Brain microvascular endothelial cell (primary cell): ENCODE results near the gene DCTN5.
A peak's percentile ranks its signal among the peaks of the same experiment; 100 is the strongest.

ENCODE experiments used
- DNase-seq: peaks from one replicate; pipeline ENCODE4 v3.0.0-alpha.2; 2020
- H3K27ac ChIP-seq: fragments of 250-450 bp; sonication (Bioruptor Pico); 2 replicates; pipeline ENCODE4 v1.5.1; 2020; ENCODE audit warnings: mild to moderate bottlenecking, moderate library complexity
- H3K27me3 ChIP-seq: fragments of 250-450 bp; sonication (Bioruptor Pico); replicated peaks from 2 replicates; pipeline ENCODE4 v1.5.1; 2020; ENCODE audit warnings: mild to moderate bottlenecking
- H3K36me3 ChIP-seq: fragments of 250-450 bp; sonication (Bioruptor Pico); replicated peaks from 2 replicates; pipeline ENCODE4 v1.5.1; 2020; ENCODE audit warnings: mild to moderate bottlenecking
- H3K4me3 ChIP-seq: 2 replicates; pipeline ENCODE4 v1.5.1; 2011; ENCODE audit warnings: low read depth, mild to moderate bottlenecking, control low read depth, low read length, moderate library complexity
- in situ Hi-C: cut with HindIII; loops from 2 replicates; pipeline ENCODE4 v1.10.0; 2017; ENCODE audit warnings: low sequenced_read_pairs, low pct_ligation_motif_present
- TF ChIP-seq, protein P1 (sequence below): IDR thresholded peaks from 2 replicates; pipeline ENCODE4 v1.5.1; 2011; ENCODE audit warnings: low read depth, mild to moderate bottlenecking, moderate library complexity, low read length, control low read depth, inconsistent platforms; ENCODE audit errors: missing control alignments

Gene DCTN5

GRCh38 chr16:23667355-23667659, 26.0 kb downstream of the DCTN5 start:
- Histone ChIP-seq H3K4me3 (no peak overlapping the region), H3K27ac (no peak overlapping the region), H3K27me3 (no peaks in the 10 kb centered on the region), H3K36me3 (peaks cover 74% of the 10 kb centered on the region)
- TF ChIP-seq, protein P1, sequence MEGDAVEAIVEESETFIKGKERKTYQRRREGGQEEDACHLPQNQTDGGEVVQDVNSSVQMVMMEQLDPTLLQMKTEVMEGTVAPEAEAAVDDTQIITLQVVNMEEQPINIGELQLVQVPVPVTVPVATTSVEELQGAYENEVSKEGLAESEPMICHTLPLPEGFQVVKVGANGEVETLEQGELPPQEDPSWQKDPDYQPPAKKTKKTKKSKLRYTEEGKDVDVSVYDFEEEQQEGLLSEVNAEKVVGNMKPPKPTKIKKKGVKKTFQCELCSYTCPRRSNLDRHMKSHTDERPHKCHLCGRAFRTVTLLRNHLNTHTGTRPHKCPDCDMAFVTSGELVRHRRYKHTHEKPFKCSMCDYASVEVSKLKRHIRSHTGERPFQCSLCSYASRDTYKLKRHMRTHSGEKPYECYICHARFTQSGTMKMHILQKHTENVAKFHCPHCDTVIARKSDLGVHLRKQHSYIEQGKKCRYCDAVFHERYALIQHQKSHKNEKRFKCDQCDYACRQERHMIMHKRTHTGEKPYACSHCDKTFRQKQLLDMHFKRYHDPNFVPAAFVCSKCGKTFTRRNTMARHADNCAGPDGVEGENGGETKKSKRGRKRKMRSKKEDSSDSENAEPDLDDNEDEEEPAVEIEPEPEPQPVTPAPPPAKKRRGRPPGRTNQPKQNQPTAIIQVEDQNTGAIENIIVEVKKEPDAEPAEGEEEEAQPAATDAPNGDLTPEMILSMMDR, result no peak
- no peak for DNase-seq
- in situ Hi-C loops, result no loop called here

DNA sequence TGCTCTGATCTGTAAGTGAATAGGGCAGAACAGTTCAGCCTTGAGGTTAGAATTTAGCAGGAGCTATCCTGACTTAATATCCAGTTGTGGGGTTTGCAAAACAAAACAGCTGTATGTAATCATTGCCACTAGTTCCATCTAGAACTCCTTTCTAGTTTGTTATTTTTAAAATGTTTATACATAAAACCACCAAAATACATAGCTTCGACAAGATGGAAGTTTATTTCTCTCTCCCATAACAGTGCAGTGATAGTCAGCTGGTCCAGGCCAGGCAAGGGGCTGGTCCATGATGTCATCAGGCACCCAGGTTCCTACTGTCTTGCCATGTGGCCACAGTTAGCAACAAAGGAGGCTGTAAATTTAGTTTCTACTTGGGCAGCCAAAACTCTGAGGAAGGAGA, 27.0 kb downstream of the DCTN5 start:
- H3K27me3 ChIP-seq, result no peaks in the 10 kb centered on the region
- H3K27ac ChIP-seq, result no peak overlapping the region
- H3K4me3 ChIP-seq, result no peak overlapping the region
- TF ChIP-seq, protein P1, result no peak
- in situ Hi-C loops, result no loop called here
- H3K36me3 ChIP-seq, result peaks cover 66% of the 10 kb centered on the region
- no peak for DNase-seq

GRCh38 chr16:23668873-23669272, 27.6 kb downstream of the DCTN5 start:
- in situ Hi-C loops, result no loop called here

GRCh38 chr16:23670137-23670776, 29.0 kb downstream of the DCTN5 start:
- in situ Hi-C loops, result no loop called here
- Histone ChIP-seq H3K27me3 (no peaks in the 10 kb centered on the region), H3K4me3 (no peak overlapping the region), H3K36me3 (peaks cover 55% of the 10 kb centered on the region), H3K27ac (peak overlapping the region; percentile 73)
- DNase-seq, result peak; percentile 79
- TF ChIP-seq, protein P1, result no peak

More at GRCh38 chr16:23668873-23669272, 27.6 kb downstream of the DCTN5 start:
- peaks cover 61% of the 10 kb centered on the region for H3K36me3 ChIP-seq
- H3K27ac ChIP-seq, result no peak overlapping the region
- TF ChIP-seq, protein P1, result no peak
- no peak overlapping the region for H3K4me3 ChIP-seq
- no peaks in the 10 kb centered on the region for H3K27me3 ChIP-seq
- no peak for DNase-seq

DNA sequence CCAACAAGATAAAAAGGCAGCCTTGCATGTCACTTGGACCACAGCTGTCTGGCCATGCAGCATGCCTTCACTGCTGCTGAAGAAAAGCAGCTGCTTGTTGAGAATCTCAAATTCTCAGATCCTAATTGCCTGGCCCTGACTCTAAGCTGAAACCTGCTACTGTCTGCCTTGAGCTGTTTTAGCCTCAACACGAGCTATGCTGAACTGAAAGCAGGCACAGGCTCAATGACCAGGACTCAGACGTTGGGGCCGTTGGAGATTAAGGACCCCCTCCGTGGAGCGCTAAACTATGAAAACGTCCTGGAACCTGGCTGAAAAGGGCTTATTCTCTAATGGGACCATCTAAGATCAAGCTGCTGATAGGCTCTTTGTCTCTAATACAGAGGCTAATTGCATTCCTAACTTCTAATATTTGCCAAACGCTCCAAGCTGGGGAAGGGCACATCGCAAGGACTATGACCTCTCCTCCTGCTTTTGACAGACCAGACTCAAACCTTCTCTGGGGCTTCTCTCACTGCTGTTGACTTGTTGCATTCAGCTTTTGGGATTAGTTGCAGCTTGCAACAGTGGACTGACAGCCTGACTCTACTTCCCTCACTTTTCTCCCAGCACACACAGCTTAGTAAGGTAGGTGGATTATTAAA, 32.8 kb downstream of the DCTN5 start:
- peaks cover 18% of the 10 kb centered on the region for H3K36me3 ChIP-seq
- H3K4me3 ChIP-seq, result no peak overlapping the region
- TF ChIP-seq, protein P1, result no peak
- in situ Hi-C loops, result no loop called here
- no peaks in the 10 kb centered on the region for H3K27me3 ChIP-seq
- DNase-seq, result no peak
- H3K27ac ChIP-seq, result no peak overlapping the region
